ENCODE results near the gene PELI2. TPM values are rescaled to one million over a fixed set of nuclear protein-coding genes. Genes with fewer than 3 reads are reported as not detected.

Gene PELI2
- total and polyA plus RNA-seq, 8 donors, result 6.0 to 46.6 (median 32.6) TPM

GRCh38 chr14:56122301-56122700 lies 4.1 kb downstream of the PELI2 start:
- Histone ChIP-seq H3K27me3 (no peaks in the 10 kb centered on the region), H3K4me1 (peaks cover 25 to 46% (median 45%) of the 10 kb centered on the region in 3 donors)

GRCh38 chr14:56124327-56124726 lies 6.1 kb downstream of the PELI2 start:
- Histone ChIP-seq H3K4me3 (peak overlapping the region in 2 of 4 donors; percentile 21 to 23), H3K27me3 (no peaks in the 10 kb centered on the region), H3K4me1 (peaks cover 38 to 63% (median 63%) of the 10 kb centered on the region in 3 donors), H3K9me3 (no peaks in the 10 kb centered on the region), H3K36me3 (no peaks in the 10 kb centered on the region), H3K27ac (peak overlapping the region in 2 of 4 donors; percentile 97 to 98)
- WGBS, 2 donors, result 26 to 28% methylated on average over 2 of the region's 2 CpGs
- FAIRE-seq, result no peak
- no peak for ATAC-seq
- intact Hi-C loops (cut with DNase I), result no loop called here
- TF ChIP-seq, protein P1, sequence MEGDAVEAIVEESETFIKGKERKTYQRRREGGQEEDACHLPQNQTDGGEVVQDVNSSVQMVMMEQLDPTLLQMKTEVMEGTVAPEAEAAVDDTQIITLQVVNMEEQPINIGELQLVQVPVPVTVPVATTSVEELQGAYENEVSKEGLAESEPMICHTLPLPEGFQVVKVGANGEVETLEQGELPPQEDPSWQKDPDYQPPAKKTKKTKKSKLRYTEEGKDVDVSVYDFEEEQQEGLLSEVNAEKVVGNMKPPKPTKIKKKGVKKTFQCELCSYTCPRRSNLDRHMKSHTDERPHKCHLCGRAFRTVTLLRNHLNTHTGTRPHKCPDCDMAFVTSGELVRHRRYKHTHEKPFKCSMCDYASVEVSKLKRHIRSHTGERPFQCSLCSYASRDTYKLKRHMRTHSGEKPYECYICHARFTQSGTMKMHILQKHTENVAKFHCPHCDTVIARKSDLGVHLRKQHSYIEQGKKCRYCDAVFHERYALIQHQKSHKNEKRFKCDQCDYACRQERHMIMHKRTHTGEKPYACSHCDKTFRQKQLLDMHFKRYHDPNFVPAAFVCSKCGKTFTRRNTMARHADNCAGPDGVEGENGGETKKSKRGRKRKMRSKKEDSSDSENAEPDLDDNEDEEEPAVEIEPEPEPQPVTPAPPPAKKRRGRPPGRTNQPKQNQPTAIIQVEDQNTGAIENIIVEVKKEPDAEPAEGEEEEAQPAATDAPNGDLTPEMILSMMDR (IDR thresholded peaks at IDR 0.05), result no peak
- no peak for DNase-seq

More at GRCh38 chr14:56122301-56122700, 4.1 kb downstream of the PELI2 start:
- no peak for DNase-seq
- ATAC-seq, result no peak
- no peaks in the 10 kb centered on the region for H3K9me3 ChIP-seq
- no peak for FAIRE-seq
- TF ChIP-seq, protein P1 (IDR thresholded peaks at IDR 0.05), result no peak
- peak overlapping the region in 2 of 4 donors; percentile 97 to 98 for H3K27ac ChIP-seq
- intact Hi-C loops (cut with DNase I), result no loop called here
- WGBS, 2 donors, result 46 to 59% methylated on average over 2 of the region's 2 CpGs
- H3K36me3 ChIP-seq, result no peaks in the 10 kb centered on the region
- peak overlapping the region in 2 of 4 donors; percentile 84 to 99 for H3K4me3 ChIP-seq

DNA sequence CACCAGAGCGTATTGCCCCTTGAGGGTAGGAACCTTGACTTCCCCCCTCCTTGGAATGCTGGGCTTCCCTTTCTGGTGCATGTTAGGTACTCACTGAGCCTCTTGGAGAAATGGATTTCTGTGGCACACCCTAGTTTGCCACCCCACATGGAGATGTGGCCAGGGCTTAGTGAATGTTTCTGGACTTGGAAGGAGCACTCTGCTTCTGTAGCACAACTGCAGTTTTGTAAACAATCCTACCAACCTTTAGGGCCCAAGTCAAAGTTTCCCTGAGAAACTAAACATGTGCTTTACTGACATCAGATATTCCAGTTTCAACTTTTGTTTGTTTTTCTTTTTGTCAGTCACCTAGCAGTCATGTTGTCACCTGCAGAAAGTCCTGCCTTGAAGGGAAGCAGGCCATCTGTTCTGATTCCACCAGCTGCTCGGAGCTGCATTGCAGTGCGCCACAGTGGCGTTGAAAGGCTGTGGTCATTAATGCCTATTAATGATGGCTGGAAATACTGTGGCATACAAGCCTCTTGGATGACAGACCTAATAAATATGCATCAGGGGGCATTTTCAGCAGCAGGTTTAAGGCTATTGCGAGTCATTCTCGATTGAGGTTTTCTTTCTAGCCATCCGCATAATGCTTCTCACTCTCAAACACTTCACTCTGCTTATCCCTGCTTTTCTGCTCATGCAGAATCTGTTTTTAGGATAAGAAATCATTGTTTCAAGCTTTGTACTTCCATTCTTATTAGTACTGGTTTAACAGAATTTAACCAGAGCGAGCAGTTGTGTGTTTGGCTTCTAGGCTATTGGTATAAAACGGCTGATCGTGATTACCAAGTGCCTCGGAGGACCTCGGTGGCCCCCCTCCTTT lies 7.8 kb downstream of the PELI2 start:
- intact Hi-C loops (cut with DNase I), result no loop called here
- Histone ChIP-seq H3K4me3 (peak overlapping the region in 2 of 4 donors; percentile 21 to 23), H3K9me3 (no peaks in the 10 kb centered on the region), H3K27ac (peak overlapping the region; percentile 81 to 98 (median 92)), H3K4me1 (peaks cover 54 to 75% (median 73%) of the 10 kb centered on the region in 3 donors), H3K27me3 (no peaks in the 10 kb centered on the region), H3K36me3 (no peaks in the 10 kb centered on the region)
- peak; percentile 76 to 87 (median 78) for ATAC-seq
- WGBS, 2 donors, result 32 to 38% methylated on average over 12 of the region's 12 CpGs
- TF ChIP-seq, protein P1 (IDR thresholded peaks at IDR 0.05), result no peak
- DNase-seq, result peak in 5 of 6 donors; percentile 73 to 88 (median 81)
- FAIRE-seq, result no peak

DNA sequence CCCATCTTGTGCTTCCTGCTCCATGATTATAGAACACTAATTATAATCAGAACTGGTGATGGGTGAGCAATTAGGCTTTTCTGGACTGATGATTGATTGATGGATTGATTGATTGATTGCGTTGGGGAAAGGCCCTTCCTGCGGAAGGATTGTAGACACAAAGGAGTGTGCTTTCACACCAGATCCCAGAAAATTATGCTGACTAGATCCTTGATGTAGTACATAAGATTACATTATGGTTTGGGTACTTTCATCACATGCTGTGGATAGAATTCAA lies 8.4 kb downstream of the PELI2 start:
- Histone ChIP-seq H3K27ac (peak overlapping the region; percentile 79 to 98 (median 84)), H3K36me3 (no peaks in the 10 kb centered on the region), H3K27me3 (no peaks in the 10 kb centered on the region), H3K9me3 (no peaks in the 10 kb centered on the region), H3K4me1 (peaks cover 57 to 81% (median 74%) of the 10 kb centered on the region in 3 donors), H3K4me3 (peak overlapping the region in 2 of 4 donors; percentile 19 to 23)
- intact Hi-C loops (cut with DNase I), result no loop called here
- FAIRE-seq (no peak), ATAC-seq (no peak), DNase-seq (no peak)
- 19 to 21% methylated on average over 2 of the region's 2 CpGs for WGBS, 2 donors
- TF ChIP-seq, protein P1 (IDR thresholded peaks at IDR 0.05), result no peak

DNA sequence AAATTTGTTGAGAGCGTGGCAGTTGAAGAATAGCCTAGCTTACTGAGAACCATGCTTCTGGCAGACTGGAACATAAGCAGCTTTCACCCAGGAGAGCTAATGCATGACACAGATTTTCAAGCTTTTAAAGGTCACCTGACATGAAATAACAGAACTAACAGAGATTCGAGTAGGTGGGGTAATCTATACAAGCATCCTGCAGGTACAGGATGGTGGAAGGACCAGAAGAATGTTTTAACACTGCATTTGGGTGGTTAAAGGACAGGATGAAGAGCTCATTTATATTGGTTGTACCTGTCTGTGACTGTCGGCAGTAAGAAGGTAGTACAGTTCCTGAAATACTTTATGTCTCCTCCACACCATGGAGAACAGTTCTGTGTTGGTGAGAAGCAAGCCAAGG lies 8.9 kb downstream of the PELI2 start:
- WGBS, 2 donors, result 23 to 31% methylated on average over 3 of the region's 3 CpGs
- Histone ChIP-seq H3K27me3 (no peaks in the 10 kb centered on the region), H3K9me3 (no peaks in the 10 kb centered on the region), H3K4me3 (no peak overlapping the region), H3K27ac (peak overlapping the region; percentile 79 to 98 (median 84)), H3K4me1 (peaks cover 57 to 81% (median 75%) of the 10 kb centered on the region in 3 donors), H3K36me3 (no peaks in the 10 kb centered on the region)
- DNase-seq (no peak), FAIRE-seq (no peak), ATAC-seq (no peak)
- TF ChIP-seq, protein P1 (IDR thresholded peaks at IDR 0.05), result no peak
- intact Hi-C loops (cut with DNase I), result no loop called here
